Osteocyte (in vitro differentiated cells): ENCODE measurements around the gene APCDD1. TPM values are rescaled to one million over a fixed set of nuclear protein-coding genes. Genes with fewer than 3 reads are reported as not detected.

Source experiments
- DNase-seq: peaks from one replicate; pipeline ENCODE4 v3.0.0; 2021; ENCODE audit warnings: mixed read lengths; ENCODE audit not compliant: unreplicated experiment; ENCODE audit errors: extremely low spot score
- H3K27ac Mint-ChIP-seq: one replicate; pipeline ENCODE4 v1.8.0; 2021; ENCODE audit warnings: mild to moderate bottlenecking, mixed read lengths; ENCODE audit not compliant: unreplicated experiment
- H3K27me3 Mint-ChIP-seq: one replicate; pipeline ENCODE4 v1.8.0; 2021; ENCODE audit warnings: mixed read lengths; ENCODE audit not compliant: unreplicated experiment
- H3K36me3 Mint-ChIP-seq: one replicate; pipeline ENCODE4 v1.8.0; 2021; ENCODE audit warnings: mixed read lengths; ENCODE audit not compliant: unreplicated experiment
- H3K4me1 Mint-ChIP-seq: one replicate; pipeline ENCODE4 v1.8.0; 2021; ENCODE audit warnings: mixed read lengths; ENCODE audit not compliant: unreplicated experiment
- H3K4me3 Mint-ChIP-seq: one replicate; pipeline ENCODE4 v1.8.0; 2021; ENCODE audit warnings: mild to moderate bottlenecking, moderate library complexity, mixed read lengths; ENCODE audit not compliant: unreplicated experiment
- H3K9me3 Mint-ChIP-seq: one replicate; pipeline ENCODE4 v1.8.0; 2021; ENCODE audit warnings: mixed read lengths; ENCODE audit not compliant: unreplicated experiment
- CTCF ChIP-seq: fragments of 200-600 bp; sonication (generic); IDR thresholded peaks from 2 replicates; pipeline ENCODE4 v1.5.0; 2021; ENCODE audit warnings: antibody characterized with exemption, mild to moderate bottlenecking, moderate library complexity
- total RNA-seq: library from RNA; stranded (reverse); gene quantifications from 2 replicates; pipeline ENCODE4 v1.2.1, GENCODE V29; 2021

Gene APCDD1
- total RNA-seq, 1 donor from 2014 or later, result 1.4 TPM

DNA sequence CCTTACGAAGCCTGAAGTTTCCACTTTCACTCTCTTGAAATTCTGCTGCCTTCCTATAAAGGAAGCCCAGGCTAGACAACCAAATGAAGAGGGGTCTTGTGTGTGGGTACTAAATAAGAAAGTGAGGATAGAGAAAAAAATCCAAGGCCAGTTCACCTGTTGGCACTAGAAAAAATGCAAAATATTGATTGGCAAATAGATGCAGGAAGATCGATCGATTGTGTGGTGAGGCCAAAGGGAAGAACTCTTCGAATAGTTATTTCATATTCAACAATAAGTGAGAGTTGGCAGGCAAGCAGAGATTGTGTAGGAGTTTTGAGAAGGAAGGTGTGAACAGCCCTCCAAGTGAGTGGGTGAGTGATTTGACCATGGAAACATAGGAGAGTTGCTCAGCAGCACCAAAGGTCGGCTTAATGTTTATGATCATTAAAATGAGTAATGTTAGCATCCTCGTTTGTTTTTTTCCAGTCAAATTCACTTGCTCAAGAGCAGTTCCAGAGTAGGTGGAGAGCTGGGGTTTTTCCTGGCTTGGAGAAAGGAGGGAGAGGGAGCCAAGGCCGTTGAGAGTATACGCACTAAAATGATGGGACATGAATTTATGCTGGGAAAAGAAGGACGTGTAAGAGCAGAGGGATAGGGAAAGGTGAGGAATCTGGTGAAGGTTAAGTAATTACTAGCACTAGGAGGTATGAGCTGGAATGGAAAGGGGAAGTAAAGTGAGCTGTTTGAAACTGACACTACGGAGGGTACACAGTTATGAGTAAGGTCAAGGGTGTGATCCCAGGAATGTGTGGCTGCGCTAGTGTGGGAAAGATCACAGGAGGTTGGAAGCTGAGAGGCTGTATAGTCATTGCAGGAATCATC, 70.3 kb downstream of the APCDD1 start:
- peaks cover 36% of the 10 kb centered on the region for H3K4me1 Mint-ChIP-seq
- no peaks in the 10 kb centered on the region for H3K9me3 Mint-ChIP-seq
- H3K4me3 Mint-ChIP-seq, result peak overlapping the region; percentile 36
- peaks cover 10% of the 10 kb centered on the region for H3K27me3 Mint-ChIP-seq
- no peak overlapping the region for H3K27ac Mint-ChIP-seq
- H3K36me3 Mint-ChIP-seq, result no peaks in the 10 kb centered on the region
- TF ChIP-seq CTCF, result no peak
- DNase-seq, result no peak

DNA sequence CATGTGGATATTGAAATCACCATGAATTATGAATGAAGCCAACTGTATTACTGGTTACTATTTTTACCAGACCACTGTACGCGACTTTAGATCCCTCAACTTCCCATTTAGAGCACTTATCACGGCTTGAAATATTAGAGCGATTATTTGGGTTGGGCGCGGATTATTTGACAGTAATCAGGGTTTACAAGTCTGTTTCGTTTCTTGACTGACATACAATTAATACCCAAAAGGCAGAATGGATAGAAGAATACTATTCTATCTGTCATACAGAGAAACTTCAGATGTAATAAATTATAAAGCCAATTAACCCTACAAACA, 70.9 kb downstream of the APCDD1 start:
- no peak overlapping the region for H3K27ac Mint-ChIP-seq

GRCh38 chr18:10525697-10526560, 71.5 kb downstream of the APCDD1 start, which contains the start of gene NAPG:
Gene NAPG (plus strand): TSS chr18:10526027. CDS start chr18:10526103, 76 bp downstream.
- peaks cover 42% of the 10 kb centered on the region for H3K4me1 Mint-ChIP-seq
- no peaks in the 10 kb centered on the region for H3K36me3 Mint-ChIP-seq
- peaks cover 10% of the 10 kb centered on the region for H3K27me3 Mint-ChIP-seq
- H3K27ac Mint-ChIP-seq, result peak within 1 kb of the TSS; percentile 91
- DNase-seq, result peak; percentile 97
- H3K4me3 Mint-ChIP-seq, result peak within 1 kb of the TSS; percentile 96
- no peaks in the 10 kb centered on the region for H3K9me3 Mint-ChIP-seq
- no peak for TF ChIP-seq CTCF

More for the DNA sequence above, 70.9 kb downstream of the APCDD1 start:
- H3K4me3 Mint-ChIP-seq, result peak overlapping the region; percentile 96
- peaks cover 10% of the 10 kb centered on the region for H3K27me3 Mint-ChIP-seq
- TF ChIP-seq CTCF, result no peak
- H3K4me1 Mint-ChIP-seq, result peaks cover 36% of the 10 kb centered on the region
- no peak for DNase-seq
- no peaks in the 10 kb centered on the region for H3K9me3 Mint-ChIP-seq
- no peaks in the 10 kb centered on the region for H3K36me3 Mint-ChIP-seq

DNA sequence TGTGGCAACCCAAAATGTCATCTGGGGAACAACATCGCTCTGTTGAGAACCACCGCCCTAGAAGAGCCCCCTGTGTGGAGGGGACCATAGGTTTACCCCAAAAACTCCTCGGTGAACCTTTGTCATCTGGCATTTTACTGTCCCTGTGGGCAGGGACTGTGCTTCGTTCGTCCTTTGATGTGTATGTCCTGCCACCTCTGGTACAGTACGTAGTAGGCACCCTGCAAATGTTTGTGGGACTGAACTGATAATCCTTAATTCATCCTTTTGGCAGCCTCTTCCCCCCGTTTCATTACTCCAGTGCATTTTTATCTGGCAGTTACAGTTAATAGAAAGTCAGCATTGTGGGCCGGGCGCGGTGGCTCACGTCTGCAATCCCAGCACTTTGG, 72.1 kb downstream of the APCDD1 start:
- Mint-ChIP-seq H3K27ac (peak overlapping the region; percentile 78), H3K4me1 (peaks cover 45% of the 10 kb centered on the region), H3K4me3 (peak overlapping the region; percentile 96), H3K36me3 (no peaks in the 10 kb centered on the region), H3K27me3 (peaks cover 9% of the 10 kb centered on the region), H3K9me3 (no peaks in the 10 kb centered on the region)
- TF ChIP-seq CTCF, result no peak
- no peak for DNase-seq

DNA sequence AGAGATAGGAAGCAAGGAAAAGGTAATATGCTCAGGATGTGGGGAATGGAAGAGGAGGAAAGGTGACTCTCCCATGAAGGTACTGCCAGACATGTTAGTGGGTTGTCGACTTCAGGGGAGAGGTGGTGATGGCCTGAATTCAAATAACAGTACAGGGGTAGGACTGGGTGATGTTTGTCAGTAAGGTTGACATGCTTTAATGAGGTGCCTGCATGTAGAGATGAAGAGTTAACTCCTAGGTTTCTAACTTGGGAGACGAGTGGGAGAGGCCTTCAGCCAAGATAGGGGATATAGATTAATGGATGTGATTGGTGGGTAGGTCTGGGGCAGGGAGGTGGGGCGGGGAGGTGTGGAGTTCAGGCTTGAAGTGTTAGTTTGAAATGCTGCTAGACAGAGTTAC, 74.0 kb downstream of the APCDD1 start:
- TF ChIP-seq CTCF, result no peak
- DNase-seq, result no peak
- peaks cover 49% of the 10 kb centered on the region for H3K4me1 Mint-ChIP-seq
- H3K9me3 Mint-ChIP-seq, result no peaks in the 10 kb centered on the region
- H3K4me3 Mint-ChIP-seq, result no peak overlapping the region
- peak overlapping the region; percentile 9 for H3K27ac Mint-ChIP-seq
- no peaks in the 10 kb centered on the region for H3K27me3 Mint-ChIP-seq
- peaks cover 3% of the 10 kb centered on the region for H3K36me3 Mint-ChIP-seq
